CMK (cell line): ENCODE data around the gene SEMA4F.

Source experiments
- DNase-seq: peaks from one replicate; pipeline ENCODE4 v3.0.0-alpha.2; 2010; ENCODE audit warnings: low read depth

Gene SEMA4F

DNA sequence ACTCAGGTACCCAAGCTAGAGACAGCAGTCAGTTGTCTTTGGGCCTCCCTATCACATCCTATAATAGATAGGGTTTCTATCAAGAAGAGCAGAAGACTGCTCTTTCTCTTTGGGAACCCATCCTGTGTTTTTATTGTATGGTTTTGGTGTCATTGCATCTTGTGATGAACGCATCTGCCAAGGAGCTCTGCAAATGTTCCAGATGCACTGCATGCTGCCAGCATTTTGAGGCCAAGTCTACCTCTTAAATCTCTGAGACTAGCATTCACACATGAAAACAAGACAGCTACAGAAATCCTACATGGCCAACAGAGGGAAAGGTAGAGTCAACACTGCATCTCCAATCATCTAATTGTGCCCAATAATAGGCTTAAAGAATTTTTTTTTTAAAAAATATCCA lies 14.0 kb downstream of the SEMA4F start:
- DNase-seq: no peak

DNA sequence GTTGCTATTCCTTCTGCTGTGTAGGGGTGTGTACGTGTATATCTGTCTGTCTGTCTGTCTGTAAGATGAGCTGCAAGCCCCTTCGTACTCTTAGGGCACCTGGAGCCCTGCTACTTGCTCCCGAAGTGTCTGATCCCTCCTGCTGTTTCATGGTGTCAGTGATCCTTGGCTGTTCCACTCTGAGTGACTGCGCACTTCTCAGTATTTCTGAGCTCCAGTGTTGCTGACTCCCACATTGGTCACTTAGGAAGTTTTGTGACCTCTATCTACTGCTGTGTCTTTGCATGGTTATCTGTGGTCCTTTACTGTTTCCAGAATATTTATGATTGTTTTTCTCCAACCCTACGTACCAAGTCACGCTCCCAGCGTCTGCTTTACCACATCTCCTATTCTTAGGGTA lies 16.2 kb downstream of the SEMA4F start:
- no peak for DNase-seq

DNA sequence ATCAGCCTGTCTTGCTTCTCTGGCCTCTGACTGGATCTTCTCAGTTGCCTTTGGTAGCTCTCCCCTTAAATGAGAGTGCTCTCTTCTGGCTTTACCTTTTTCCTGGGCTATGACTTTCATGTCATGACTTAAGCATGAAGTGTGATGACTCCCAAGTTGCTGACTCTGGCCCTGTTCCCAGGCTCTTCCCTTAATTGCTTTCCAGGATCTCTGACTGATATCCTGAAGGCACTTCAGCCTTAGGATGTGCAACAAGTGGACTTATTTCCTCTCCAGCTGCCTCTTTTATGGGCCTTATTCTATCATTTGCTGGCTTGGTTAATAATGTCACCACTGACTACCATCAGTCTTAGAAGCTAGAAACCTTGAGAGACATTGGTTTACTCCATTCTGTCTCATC lies 17.4 kb downstream of the SEMA4F start:
- DNase-seq: no peak

DNA sequence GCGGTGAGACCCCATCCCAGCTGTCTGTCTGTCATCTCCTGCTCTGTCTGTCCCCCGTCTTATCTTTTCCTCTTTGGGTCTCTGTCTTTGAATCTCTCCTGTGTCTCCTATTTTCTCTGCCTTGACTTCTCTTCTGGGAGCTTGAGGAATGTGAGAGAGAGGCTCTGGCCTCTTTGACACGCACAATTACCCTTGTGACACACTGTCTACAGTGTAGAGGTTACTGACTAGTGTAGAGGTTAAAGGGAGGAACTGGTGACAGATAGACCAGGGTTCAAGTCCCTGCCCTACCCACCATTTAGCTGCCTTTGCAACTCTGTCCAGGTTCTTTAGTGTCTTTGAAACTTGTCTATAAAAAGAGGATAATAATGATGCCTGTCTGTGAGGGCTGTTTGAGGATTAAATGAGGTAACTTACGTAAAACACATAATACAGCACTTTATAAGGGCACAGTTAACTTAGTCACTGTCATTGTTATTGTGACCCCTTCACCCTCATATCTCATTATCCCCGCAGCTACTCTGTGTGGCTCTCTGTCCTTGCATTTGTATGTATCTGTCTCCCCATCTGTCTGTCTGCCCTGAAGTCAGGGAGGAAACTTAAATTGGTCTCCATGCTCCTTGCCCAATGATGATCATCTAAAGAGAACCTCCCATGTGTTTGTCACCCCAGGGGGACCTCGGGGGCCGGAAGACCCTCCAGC lies 19.9 kb downstream of the SEMA4F start:
- no peak for DNase-seq

DNA sequence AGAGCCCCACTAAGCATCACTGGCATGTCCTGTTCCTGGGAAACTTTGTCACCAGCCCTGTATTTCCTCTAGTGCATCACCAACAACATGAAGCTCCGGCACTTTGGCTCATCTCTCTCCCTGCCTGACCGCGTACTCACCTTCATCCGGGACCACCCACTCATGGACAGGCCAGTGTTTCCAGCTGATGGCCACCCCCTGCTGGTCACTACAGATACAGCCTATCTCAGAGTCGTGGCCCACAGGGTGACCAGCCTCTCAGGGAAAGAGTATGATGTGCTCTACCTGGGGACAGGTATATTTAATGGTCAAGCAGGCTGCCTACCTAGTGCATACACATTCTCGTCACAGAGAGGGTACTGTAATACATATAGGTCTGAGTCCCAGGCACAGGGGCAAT lies 21.0 kb downstream of the SEMA4F start:
- no peak for DNase-seq

DNA sequence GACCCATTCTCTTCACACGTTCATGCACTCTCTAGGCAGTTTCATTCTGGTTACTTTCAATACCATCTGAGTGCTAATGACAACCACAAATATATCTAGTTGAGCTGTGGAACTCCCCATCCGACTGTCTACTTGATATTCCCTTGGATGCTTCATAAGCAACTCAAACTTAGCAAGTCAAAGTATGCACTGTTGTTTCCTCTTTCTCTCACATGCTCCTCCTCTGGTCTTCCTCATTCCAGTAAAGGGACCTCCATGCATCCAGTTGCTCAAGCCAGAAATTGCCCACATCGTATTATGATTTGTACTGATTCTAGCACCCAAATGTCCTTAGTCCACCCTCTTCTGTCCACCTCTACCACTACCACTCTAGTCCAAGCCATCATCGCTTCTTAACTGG lies 22.3 kb downstream of the SEMA4F start:
- DNase-seq: no peak

DNA sequence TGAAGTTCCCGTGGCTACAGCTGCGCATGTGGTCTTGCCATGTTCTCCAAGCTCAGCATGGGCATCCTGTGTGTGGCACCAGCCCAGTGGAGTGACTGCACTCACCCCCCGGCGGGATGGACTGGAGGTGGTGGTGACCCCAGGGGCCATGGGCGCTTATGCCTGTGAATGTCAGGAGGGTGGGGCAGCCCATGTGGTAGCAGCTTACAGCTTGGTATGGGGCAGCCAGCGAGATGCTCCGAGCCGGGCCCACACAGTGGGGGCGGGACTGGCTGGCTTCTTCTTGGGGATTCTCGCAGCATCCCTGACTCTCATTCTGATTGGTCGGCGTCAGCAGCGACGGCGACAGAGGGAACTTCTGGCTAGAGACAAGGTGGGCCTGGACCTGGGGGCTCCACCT lies 25.6 kb downstream of the SEMA4F start:
- no peak for DNase-seq

DNA sequence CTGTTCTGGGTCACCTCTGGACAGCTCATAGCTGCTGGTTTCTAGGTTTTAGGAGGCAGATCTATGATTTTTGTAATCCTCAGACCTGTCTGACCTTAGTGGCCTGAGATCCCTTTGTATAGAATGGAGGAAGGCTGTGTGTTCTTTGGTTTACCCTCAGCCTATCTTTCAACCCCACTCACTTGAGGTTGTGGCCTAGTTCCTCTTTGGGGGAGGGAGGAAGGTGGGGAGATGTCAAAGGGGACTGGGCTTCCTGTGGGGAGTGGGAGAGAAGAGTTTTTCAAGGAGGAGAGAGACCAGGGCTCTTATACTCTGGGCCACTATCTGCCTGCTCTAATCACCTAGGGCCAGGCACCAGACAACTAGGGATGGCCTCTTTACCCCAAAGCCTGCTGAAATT lies 28.5 kb downstream of the SEMA4F start:
- peak; percentile 72 for DNase-seq

DNA sequence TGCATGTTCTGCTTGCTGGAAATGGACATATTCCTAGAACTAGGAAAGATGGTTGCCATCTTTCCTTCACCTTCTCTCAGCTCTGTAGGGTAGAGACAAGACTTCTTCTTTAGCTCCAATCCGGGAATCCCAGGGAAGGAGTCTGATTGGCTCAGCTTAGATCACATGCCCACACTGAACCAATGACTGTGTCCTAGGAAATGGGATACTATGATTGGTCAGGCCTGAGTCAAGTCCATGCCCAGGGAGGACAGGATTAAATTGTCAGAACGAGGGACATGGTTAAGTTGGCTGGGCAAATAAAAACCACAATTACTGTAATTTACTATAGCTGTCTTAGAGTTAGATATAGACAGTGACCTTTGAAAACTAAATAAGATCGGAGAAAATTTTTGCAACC lies 31.4 kb downstream of the SEMA4F start:
- DNase-seq: no peak

DNA sequence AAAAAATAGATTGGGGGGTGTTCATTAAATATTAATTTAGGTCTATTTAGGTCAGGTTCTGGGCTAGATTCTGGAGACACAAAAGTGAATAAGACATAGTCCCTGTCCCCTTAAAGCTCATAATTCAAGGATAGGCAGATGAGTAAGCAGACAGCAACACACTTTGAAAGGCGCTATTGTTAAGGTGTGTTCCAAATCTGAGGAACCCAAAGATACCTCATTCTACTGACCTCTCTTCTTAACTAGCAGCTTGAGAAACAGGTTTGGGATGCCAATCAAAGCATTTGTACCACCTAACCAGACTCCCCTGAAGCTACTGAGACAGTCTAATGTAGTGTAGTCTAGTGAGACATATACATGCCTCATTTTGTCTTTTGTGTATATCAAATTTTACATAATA lies 34.8 kb downstream of the SEMA4F start:
- no peak for DNase-seq

DNA sequence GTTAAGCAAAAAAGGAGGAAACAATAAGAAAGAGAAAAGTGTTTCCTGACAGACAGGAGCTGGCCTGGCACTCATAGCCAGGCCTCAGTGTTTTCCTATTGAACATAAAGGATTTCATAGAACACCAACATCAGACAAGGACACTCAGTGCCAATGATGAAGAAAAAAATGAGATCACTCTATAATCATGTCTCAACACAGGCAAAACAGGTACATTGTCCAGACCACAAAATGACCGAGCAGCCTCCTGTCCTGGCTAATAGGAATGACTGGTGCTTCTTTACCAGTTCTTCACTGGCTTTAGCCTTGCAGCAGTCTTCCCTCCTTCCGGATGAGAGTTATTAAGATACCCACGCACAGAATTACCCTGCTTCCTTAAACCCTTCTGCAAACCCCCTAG lies 35.6 kb downstream of the SEMA4F start:
- no peak for DNase-seq

DNA sequence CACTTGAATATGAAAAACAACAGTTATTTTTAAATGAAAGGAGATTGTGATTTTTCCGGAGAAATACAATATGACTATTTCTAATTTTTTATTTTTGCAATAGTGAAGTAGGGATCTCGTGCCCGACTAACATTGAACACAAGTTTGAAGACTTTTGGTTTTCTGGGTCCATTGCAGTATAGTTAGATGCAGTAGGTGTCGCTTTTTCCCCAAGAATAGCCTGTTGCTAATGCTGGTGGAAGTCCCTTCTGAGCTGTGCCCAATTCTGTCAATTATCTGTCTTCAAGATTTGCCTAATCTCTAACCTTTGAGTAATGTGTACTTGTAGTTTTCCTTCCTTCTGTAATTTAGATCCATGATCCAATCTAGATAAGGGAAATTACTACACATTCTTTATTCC lies 36.5 kb downstream of the SEMA4F start:
- DNase-seq: no peak

DNA sequence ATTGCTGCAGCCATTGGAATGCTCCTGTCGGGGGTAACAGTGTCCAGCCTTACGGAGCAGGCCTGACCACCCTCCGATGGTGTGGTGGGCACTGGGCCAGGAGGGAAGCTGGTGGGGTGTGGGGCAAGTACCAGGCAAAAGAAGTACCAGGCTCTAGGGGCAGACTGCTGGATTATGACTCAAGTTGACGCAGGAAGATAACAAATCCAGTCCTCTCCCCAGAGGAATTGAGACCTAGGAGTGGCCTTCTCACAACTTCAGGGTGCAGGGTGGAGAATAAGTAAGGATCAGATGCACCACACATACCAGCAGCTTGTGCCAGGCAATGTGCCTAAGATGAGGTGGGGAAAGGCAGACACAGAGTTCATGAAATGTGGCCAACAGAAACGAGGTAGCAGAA lies 37.9 kb downstream of the SEMA4F start:
- DNase-seq: no peak

DNA sequence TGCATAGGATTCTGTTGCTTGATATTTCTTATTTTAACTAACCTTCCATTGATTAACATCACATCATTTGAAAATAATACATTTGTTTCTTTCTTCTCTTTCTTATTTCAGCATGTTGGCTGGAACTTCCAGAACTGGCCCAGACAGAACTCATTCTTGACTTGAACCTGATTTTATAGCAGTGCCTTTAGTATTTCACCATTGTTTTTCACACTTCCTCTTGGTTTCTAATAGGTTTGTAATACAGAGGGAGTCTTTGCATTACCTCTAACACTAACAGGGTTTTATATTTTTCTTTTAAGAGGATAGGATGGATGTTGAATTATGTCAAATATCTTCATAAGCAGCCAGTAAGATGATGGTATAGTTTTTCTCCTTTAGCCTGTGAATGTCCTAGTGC lies 39.2 kb downstream of the SEMA4F start:
- no peak for DNase-seq

DNA sequence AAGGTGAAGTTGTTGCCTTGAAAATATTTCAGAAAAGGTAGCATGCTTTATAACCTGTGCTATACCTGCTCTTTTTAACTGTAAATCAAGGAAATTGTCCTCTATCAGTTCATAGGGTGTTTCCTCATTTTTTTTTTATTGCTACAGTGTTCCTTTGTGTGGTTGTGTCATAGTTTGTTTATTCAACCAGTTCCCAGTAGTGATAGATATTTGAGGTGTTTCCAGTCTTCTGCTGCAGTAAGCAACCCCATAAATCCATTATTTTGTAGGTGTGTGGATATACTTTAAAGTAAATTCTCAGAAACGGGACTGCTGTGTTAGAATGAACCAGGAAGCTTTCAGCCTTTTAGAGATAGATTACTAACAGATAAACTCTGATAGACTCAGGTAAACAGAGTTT lies 39.6 kb downstream of the SEMA4F start:
- no peak for DNase-seq

DNA sequence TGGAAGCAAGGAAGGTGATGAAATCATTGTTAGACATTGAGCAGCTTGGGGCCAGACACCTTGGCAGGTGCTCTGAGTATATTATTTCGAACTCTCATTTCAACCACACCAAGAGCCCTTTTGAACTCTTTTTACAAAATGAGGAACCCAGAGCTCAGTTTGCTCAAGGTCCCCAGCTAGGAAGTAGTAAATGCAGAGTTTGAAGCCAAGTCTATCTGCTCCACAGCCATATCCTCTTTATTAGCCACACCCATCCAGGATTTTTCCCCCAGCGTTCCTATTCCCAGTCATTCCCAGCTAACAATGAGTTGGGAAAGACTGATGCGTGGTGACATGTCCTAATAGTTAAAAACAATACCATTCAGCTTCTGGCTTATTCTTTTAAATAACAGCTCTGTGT lies 40.2 kb downstream of the SEMA4F start:
- no peak for DNase-seq

DNA sequence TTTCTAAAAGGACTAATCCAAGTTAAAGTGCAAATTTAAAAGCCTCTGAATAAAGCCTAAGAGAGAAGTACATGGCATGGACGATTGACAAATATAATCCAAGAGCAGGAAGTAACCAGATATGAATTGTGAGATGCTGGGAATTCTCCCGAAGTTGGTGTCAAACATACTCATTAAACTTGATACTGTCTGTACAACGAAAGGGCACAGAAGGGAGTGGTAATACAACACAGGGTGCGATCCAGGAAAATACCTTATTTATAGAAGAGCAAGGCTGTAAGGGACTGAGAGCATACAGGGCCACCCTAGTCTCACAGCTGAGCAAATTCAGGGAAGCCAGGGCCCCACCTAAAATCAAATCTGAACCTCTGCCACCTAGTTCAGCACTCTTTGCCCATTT lies 41.6 kb downstream of the SEMA4F start:
- no peak for DNase-seq

DNA sequence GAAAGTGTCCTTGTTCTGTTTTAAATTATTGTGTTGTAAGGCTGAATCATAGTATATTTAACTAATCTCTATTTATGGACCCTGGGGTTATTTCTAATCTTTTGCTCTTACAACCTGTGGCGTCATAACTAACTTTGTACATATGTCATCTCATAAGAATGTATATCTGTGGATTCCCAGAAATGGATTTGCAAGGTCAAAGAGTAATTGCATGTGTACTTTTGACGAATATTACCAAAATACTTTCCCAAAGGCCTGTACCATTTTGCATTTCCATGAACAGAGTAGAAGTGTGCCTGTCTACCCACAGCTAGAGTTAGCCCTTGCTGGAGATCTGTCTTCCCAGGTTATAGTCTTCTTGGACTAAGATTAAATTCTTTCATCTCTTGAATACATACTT lies 42.8 kb downstream of the SEMA4F start:
- DNase-seq: no peak

DNA sequence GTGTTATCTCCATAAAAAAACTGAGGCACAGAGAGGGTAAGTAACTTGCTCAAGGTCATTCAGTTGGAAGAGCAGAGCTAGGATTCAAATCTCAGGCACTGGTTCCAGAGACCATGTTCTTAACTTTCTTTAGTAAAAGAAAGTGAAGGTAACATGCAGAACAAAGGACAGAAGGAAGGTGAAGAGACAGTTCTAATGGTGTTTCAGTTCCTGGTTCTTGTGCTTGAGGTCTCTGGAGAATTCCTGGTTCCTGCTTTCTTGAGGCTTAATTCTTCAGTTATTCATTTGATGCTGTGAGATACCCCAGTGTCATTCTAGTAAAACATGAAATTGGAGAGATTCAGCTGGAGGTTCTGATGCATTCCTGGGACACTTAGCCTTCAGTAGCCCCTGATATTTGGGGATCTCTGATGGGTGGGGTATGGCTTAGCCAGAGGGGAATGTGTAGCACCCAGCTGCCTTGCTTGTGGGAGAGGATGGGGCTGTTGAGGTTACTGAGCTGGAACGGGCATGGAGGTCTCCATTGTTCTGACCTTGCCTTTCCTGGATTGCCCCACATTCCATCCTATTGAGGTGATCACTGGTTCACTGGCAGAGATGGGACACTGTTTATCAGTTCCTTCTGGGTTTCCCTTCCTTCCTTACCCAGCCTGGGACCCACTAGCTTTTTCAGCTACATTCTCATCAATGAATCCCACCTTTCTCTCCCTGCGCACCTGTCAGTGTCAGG lies 46.8 kb downstream of the SEMA4F start:
- no peak for DNase-seq

DNA sequence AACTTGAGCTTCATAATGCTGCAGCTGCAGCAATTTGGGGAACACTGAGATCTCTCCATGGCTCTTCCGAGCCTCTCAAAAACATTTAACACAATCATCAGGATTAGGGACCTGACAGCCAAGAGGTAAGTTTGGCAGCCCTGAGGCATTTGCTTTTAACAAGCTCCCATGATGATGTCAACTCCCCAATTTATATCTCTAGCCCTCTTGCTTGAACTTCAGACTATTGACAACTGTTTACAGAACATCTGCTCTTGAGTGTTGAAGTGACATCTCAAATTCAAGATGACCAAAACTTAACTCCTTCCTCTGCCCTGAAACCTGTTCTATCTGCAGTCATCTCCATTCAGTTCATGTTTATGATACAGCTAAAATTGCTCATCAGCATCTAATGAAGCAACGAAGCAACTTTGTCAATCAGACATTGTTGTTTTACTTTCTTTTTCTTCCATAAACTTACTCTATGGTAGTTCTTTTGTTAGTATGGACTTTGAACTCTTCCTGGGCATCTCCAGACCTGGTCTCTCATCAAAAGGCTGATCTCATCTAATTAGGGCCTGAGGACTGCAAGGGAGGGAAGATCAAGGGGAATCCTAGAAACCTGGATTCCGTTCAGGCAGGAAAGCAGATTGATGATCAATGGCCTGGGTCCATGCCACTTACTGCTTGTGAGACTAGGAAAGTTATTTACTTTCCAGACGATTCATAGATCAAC lies 48.1 kb downstream of the SEMA4F start:
- DNase-seq: no peak

DNA sequence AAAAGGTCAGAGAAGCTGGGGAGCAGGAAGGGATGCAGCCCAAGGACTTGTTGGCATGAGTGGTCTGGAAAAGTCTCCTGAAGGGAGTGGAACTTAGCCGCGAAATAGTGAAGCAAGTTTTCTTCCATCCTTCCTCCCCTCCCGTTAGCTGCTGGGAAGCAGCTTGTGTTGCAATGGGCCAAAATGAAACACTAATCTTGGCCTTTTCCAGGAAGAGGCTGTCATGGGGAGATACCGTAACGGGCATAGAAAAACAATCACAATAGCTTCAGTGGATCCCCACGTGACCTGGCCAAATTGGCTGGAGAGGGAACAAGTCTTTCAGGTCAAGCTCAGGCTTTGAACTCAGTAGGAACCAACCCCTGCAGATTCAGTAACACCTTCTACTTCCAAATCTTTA lies 49.3 kb downstream of the SEMA4F start:
- DNase-seq: no peak

DNA sequence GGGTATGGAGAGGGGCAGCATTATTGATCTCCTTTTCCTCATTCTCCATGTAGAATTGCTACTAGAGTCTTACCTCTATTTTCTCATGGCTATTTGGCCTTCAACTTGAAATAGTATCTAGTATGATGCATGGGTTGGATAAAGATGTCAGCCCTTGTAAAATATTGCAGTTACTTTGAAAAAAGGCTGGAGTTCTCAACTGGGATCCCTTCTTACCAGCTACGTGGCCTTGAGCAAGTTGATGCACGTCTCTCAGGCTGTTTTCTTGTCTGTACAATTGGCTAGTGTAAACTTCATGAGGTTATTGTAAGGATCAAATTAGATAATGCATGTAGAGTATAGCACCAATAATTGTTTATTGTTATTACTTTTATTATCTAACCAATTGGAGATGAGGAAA lies 50.2 kb downstream of the SEMA4F start:
- no peak for DNase-seq

DNA sequence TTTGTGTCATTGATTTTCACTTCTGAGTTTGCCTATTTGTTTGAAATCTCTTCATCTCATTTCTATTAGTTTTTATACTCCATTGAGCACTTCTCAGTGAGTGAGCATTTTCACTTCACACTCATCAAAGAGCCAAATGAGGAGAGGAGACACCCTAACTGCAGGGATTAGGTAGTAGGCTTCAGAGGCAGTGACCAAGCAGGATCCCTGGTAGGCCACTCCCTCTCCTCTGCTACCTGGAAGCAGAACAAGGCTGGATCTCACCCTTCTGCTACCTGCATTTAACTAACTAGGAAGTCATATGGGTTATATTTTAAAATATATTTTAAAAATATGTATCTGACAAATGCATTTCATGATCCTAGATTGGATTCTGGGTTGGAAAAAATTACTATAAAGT lies 52.7 kb downstream of the SEMA4F start:
- no peak for DNase-seq
